Hematopoietic multipotent progenitor cell treated with erythropoietin and hydrocortisone succinate and interleukin-3 and kit ligand, for 8 days (in vitro differentiated cells): Measurements from ENCODE around the gene ACTMAP.
"Not testable (repeated sequence)": the region's sequence is repeated elsewhere in the genome, so short reads cannot be mapped to it uniquely, and the experiment has no call there.

Experiments used
- DNase-seq: peaks from one replicate; pipeline ENCODE4 v3.0.0-alpha.2; 2015

Gene ACTMAP, protein sequence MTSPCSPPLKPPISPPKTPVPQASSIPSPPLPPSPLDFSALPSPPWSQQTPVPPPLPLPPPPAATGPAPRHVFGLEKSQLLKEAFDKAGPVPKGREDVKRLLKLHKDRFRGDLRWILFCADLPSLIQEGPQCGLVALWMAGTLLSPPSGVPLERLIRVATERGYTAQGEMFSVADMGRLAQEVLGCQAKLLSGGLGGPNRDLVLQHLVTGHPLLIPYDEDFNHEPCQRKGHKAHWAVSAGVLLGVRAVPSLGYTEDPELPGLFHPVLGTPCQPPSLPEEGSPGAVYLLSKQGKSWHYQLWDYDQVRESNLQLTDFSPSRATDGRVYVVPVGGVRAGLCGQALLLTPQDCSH

DNA sequence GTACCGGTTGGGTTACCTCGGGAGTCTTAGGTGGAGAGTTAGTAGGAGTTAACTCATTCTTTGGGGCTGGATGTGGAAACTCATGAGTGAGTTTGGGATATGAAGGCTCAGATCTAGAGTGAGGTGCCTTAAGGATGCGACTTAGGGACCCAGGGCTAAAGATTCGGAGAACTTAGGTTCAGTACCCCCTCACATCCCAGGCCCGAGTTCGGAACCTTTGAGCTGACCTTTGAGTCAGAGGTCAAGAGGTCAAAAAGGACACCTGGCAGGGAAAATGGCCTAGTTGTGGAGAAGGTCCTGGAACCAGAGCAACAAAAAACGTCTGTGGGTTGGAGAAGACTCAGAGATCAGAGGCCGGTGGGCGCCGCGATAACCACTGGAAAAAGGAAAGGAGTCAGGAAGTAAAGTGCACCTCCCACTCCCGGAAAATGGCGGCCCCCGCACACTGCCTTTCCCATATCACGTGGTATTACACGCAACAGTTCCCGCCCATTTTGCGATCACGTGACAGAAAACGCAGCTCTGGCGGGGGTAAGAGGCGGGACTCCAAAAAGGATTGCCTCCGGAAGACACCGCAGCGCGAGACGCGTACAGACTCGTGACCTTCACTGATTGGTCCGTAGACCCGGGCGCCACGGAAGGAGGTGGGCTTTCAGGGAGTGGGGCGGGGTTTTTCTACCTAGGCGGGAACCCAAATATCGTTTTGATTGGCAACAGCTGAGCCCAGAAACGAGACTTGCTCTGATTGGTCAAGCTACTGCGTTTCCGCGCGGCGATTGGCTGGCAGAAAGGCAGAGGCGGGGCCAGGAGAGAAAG is at the start of gene ACTMAP:
ACTMAP (minus strand) TSS at position 420 of the 816 bp plus-strand sequence. CDS start 674 bp downstream, outside the sequence.
- peak; percentile 100 for DNase-seq

DNA sequence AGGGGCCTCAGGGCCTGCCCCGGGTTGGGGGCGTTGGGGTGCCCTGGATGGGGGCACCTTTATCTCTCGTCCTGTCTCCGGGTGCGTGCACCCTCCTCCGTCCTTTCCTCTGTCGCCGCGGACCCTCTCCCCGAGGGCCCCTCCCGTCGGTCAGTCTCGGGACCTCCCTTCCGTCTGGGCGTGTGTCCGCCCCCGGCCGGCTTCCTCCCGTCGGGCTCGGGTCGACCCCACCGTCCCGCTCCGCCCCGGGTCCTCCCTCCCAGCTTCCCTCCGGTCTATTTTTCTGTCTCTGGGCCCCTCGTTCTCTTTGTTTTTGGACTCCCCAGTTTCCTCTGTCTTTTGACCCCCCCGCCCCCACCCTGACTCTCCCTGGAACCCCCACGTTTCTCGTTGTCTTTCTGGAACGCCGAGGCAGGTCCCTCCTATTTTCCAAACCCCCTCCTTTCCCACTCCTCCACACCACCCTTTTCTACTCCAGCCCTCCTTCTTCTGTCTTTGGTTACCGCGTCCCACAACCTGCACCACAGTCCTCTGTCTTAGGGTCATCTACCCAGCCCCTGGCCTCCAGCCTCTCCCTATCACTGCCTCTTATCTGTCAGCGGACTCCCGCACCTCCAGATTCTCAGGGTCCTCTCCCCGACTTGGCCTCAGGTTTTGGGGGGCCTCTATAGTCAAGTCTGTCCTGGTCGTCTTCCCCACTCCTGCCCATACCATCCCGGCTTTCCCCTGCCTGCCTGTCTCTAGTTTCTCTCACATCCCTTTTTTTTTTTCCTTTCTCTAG is 49.5 kb upstream of the ACTMAP start:
- no peak for DNase-seq

DNA sequence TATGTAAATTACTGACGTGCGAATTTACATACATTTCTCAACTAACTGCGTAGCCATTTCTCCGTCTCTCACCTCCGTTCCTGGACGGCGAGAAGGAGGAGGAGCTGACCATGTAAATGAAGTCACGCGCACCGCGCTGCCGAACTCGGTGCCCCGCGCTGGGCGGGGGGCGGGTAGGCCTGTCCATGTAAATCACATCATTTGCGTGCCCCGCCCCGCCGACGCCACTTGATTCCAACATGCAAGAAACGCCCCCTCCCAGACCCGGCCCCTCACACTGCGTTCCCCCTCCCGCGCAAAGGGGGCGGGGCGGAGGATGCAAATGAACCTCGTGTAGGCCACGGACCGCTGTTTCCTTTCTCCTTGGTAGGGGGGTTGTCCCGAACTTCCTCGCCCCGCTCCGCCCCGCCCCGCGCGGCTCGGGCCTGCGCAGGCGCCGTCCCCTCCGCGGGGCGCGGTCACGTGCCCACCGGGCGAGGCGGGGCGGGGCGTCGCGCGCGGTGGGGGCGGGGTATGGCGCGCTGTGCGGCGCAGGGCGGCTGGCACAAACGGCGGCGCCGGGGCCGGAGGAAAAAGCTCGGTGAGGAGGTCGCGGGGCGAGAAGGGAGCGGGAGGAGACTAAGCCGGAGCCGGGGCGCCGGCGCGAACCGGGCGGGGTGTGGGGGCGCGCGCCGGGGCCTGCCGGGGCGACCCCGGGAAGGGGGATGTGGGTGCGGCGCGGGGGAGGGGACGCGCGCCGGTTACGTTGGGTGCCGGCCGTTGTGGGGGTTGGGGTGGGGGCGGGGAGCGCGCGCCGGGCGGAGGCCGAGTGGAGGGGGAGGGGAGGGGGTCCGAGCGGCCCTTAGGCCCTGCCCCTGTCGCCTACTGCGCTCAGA is 48.6 kb upstream of the ACTMAP start, which contains the start of gene EGLN2:
EGLN2 (plus strand) TSS at position 509 of the 875 bp plus-strand sequence. CDS start 1,382 bp downstream, outside the sequence.
- DNase-seq = peak; percentile 100

DNA sequence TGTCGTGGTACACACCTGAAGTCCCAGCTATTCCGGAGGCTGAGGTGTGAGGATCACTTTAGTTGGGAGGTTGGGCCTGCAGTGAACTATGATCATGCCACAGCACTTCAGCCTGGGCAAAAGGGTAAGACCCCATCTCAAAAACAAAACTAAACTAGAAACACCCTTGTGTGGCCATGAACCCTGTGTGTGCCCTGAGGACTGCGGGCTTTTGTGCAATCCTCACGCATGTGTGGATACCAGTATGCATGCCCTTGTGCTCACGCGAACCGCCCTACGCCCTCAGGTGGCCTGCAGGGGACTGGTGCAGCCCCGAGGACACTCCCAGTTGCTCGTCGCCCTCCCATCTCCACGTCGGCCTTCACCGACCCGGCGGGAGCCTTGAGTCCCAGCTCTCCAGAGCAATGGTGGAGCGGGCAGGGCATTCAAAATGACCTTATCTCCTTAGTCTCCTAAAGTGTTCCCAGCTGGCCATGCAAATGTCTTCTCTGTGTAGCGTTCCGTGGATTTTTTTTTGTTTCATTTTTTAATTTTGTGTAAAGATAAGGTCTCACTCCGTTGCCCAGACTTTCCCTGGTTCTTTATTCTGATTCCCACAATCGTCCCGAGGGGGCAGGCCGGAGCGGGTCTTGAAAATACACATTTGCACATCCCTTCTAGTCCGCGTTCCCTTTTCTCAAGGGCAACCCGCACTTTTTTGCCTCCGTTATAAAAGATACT is 47.8 kb upstream of the ACTMAP start:
- DNase-seq = peak; percentile 91

DNA sequence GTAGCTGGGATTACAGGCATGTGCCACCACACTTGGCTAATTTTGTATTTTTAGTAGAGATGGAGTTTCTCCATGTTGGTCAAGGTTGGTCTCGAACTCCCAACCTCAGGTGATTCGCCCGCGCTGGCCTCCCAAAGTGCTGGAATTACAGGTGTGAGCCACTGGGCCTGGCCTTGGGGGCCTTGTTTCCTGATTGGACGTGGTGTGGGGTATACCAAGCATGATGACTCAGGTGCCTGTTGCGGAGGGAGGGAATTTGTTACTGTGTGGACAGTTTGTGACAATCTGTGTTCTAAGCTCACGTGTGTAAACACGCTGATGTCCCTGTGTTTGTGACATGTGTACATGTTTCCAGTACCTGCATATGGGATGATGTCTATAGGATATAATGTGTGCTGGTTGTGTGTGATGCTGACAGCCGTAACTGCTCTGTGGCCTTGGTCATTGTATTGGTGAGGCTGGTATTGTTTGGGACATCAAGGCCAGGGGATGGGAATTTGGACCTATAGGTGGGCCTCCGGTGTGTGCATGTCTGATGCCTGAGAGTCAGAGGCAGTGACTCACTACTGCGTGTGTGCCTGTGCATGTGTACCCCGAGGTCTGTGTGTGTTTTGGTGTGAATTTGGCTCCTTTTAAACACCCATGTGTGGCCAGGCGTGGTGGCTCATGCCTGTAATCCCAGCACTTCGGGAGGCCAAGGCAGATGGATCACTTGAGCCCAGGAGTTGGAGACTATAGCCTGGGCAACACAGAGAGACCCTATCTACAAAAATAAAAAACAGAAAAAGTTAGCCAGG is 47.1 kb upstream of the ACTMAP start:
- DNase-seq = no peak

DNA sequence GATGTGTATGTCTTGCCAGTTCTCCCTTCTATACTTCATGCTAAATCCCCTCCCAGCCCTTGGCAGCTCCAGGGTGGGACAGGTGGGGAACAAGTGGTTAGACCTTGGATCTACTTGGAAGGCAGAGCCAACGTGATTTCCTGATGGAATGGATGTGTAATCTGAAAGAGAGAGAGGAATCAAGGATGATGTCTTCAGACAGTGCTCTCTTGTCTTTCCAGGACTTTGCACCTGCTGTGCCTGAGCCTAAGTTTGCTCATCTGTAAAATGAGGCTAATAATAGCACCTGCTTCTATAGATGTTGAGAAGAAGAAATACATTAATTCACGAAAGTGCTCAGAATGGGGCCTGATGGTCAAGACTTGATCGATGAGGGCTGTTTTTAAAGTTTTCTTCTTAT is 41.7 kb upstream of the ACTMAP start:
- DNase-seq = no peak

DNA sequence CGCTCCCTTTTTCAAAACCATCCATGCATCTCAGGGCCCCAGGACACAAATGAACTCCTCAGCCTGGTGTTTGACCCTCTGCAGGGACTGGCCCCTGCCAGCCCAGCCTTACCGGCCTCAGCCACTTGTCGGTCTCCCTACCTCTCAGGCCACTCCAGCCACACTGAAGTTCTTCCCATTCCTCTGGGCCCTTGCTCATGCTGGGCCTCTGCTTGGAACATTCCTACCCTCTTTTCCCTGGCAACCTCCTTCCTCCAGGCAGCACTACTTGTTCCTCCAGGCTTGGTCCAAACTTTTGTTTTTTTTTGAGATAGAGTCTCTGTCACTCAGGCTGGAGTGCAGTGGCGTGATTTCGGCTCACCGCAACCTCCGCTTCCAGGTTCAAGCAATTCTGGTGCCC is 41.1 kb upstream of the ACTMAP start:
- no peak for DNase-seq

DNA sequence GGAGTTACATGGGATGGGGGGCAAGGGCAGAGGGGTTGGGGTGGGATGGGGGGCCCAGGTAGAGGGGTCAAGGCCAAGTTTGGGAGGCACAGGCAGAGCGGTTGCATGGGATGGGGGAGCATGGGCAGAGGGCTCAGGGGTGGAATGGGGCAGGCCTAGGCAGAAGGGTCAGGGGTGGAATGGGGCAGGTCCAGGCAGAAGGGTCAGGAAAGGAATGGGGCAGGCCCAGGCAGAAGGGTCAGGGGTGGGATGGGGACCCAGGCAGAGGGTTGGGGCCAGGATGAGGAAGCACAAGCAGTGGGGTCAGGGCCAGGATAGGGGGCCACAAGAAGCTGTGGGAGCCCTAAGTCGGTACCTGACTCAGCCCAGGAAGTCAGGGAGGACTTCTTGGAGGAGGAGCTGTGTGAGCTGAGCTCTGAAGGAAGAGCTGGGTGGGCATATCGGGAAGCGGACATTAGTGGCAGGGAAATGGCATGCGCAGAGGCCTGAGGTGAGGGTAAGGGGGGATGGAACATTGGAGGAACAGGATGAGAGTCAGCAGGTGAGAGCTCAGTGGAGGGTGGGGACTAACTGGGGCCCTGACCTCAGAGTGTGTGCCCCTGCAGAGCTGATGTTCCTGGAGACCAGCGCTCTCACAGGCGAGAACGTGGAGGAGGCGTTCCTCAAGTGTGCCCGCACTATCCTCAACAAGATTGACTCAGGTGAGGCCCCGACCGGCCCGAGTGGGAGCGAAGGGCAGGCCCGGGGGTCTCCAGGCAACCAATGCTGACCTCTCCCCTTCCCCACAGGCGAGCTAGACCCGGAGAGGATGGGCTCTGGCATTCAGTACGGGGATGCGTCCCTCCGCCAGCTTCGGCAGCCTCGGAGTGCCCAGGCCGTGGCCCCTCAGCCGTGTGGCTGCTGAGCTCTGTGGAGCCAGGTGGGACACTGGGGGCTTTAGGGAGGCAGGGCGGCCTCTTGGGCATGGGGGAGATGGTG is 36.1 kb upstream of the ACTMAP start:
- DNase-seq = no peak

DNA sequence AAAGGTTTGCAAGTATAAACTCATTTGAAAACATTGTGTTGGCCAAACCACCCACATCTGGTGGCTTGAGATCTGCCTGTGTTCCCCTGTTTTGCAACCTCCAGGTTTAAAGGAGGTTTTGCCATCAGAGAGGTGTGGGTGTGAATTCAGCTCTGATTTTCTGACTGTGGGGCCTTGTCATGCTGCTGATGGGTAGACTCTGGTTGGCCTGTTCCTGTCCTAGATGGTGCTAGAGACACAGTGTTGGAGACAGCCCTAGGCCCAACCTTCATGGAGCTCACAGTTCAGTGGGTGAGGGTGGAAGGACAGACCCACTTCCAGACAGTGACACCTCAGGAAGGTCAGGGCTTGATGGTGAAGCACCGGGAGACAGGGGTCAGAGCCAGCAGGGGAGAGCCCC is 35.2 kb upstream of the ACTMAP start:
- no peak for DNase-seq

DNA sequence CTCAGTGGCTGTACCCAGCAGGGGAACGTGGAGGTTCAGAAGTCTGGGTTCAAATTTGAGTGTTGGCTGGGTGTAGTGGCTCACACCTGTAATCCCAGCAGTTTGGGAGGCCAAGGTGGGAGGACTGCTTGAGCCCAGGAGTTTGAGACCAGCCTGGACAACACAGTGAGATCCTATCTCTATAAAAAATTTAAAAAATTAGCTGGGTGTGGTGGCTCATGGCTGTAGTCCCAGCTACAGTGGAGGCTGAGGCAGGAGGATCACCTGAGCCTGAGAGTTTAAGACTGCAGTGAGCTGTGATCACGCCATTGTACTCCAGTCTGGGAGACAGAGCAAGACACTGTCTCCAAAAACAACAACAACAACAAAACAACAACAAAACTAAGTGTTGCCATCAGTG is 33.9 kb upstream of the ACTMAP start:
- not testable (repeated sequence) for DNase-seq

DNA sequence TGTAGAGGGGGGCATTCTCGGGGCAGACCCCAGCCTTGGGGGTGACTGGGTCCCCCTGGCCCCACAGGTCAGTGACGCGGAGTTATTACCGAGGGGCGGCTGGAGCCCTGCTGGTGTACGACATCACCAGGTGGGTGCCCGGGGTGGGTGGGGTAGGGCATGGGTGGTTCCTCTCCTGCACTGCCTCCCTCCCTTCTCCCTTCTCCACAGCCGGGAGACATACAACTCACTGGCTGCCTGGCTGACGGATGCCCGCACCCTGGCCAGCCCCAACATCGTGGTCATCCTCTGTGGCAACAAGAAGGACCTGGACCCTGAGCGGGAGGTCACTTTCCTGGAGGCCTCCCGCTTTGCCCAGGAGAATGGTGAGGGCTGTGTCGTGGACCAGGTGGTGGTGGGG is 33.4 kb upstream of the ACTMAP start:
- DNase-seq = no peak

DNA sequence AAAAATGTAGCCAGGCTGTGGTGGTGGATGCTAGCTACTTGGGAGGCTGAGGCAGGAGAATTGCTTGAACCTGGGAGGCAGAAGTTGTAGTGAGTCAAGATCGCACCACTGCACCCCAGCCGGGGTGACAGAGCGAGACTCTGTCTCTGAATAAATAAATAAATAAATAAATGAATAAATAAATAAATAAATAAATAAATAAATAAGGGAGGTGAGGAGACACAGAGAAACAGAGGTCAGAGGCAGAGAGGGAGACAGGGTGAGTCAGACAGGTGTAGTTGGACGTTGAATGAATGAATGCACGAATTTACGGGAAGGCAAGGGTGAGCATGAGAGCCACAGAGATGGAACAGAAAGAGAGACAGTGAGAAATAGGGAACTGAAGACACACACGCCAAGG is 30.9 kb upstream of the ACTMAP start:
- DNase-seq = no peak

DNA sequence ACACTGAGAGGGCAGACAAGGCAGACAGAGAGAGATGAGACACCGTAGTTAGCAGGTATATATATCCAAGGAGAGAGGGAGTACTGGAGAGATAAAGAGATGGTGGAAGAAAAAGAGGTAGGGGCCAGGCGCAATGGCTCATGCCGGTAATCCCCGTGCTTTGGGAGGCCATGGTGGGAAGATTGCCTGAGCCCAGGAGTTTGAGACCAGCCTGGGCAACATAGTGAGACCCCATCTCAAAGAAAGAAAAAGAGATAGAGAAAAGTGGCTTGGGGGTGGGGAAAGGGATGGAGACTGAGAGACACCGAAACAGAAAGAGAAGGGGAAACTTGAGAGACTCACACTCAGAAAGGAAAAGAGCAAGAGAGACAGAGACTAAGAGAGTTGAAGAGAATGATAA is 30.3 kb upstream of the ACTMAP start:
- DNase-seq = no peak

DNA sequence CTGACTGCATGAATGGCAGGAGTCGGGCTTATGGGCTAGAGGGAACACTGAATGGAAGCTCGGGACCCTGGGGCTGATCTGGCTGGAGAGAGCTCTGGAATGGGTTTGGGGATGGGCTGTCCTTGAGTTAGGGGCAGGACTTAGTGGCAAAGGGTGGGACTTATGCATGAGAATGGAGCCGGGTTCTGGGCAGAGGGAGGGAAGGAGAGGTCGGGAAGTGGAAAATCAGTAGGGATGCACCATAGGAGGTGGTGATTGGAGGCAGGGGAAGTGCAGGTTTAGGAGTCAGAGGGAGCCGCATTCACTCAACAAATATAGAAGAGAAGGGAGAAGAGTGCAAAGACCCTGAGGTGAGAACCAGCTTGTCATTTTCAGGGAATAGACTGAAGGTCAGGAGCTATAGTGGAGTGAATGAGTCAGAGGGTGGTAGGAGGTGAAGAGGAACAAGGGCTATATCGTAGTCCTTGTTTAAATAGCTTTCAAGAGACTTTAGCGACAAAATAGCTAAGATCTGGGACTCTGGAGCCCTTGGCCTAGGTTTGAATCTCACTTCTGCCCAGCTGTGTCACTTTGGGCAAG is 28.5 kb upstream of the ACTMAP start:
- no peak for DNase-seq

DNA sequence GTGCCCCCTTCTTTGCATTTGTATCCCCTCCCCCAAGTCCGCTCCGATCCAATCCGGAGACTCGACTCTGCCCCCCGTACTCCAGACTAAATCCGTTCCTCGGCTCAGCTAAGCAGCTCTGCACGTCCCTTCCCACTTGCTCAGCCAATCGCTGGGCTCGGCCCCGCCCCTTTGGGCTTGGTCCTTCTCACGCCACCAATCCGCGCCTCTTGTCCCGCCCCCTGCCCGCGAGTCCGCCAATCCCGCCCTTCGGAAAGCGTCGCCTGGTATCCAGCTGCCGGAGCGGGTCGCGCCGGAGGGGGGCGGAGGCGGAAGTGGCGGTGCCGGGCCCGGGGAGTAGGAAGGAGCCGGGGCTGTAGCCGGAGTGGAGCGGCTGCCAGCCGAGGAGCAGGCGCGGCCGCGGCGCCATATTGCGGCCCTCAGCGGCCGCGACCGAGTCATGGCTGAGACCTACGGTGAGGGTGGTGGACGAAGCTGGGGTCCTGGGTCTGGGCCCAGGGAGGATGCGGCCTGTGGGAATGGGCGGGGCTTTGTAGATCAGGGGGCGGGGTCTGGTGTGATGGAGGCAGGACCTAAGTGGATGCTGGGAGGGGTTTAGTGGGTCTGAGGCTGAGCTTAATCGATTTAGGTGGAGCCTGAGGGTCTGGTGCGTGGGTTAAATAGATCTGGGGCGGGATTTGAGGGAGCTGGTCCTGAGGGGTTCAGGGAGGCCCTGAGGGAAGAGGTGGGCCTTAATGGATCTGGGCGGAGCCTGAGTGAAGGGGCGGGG is 27.8 kb upstream of the ACTMAP start, which contains the start of gene RAB4B:
RAB4B (plus strand) TSS at position 311 of the 769 bp plus-strand sequence; CDS start at position 440, 129 bp downstream.
- peak; percentile 99 for DNase-seq

DNA sequence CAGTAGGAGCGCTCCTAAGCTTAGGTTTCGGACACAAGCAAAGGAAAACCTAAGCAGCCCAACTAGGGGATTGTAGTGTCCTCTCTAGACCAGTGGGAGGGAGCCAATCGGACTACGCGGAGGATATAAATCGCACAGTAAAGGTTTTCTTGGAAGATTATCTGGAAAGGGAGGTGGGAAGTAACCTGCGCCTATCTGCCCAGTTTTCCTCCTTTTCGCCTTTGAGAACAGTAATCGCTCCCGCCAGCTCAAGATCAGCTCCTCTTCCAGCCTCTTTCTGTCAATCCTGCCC is 27.3 kb upstream of the ACTMAP start:
- no peak for DNase-seq

DNA sequence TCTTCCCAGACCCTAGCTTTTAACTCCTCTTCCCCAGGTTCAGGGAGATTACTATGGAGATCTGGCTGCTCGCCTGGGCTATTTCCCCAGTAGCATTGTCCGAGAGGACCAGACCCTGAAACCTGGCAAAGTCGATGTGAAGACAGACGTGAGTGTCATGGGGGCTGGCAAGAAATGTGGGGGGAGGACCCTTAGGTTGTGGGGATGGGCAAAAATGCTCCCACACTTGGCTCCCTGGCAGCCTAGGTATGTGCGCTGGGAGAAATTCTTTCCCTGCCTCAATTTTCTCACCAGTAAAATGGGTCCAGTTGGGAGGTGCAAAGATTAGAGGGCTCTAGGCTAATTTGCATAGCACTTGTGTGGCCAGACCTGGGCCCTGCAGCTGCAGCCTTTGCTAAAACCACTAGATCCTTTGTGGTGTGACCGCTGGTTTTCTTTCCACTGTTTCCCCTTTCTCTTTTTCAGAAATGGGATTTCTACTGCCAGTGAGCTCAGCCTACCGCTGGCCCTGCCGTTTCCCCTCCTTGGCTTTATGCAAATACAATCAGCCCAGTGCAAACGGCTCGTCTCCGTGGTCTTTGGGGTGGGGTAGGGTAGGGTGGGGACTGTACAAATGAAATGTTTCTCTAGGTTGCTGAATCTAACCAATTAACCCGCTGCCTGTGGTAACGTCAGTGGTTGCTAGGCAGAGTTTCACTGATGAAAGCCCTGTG is 26.8 kb upstream of the ACTMAP start:
- peak; percentile 97 for DNase-seq

DNA sequence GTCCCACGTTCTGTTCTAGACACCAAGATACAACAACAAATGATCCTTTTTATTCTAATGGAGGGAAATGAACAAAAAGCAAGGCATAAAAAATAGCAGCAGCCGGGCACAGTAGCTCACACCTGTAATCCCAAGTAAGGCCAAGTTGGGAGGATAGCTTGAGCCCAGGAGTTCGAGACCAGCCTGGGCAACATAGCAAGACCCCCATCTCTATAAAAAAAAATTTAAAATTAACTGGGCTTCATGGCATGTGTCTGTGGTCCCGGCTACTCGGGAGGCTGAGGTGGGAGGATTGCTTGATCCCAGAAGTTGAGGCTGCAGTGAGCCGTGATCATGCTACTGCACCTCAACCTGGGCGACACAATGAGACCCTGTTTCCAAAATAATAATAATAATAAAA is 26.1 kb upstream of the ACTMAP start:
- DNase-seq = no peak
